ENCODE results near the gene INO80.

Gene INO80

GRCh38 chr15:40936234-40936708 is 179.8 kb downstream of the INO80 start:
- DNase-seq (ENCODE audit: extremely low read depth, insufficient read length) = no peak
- Histone ChIP-seq H3K27me3 (replicated peaks; ENCODE audit: control insufficient read depth, insufficient read depth, low read length) (no peaks in the 10 kb centered on the region), H3K36me3 (ENCODE audit: control insufficient read depth, insufficient read depth, low read length) (no peaks in the 10 kb centered on the region), H3K4me3 (replicated peaks; ENCODE audit: low read depth, low read length) (no peak overlapping the region)
- TF ChIP-seq, protein P1, sequence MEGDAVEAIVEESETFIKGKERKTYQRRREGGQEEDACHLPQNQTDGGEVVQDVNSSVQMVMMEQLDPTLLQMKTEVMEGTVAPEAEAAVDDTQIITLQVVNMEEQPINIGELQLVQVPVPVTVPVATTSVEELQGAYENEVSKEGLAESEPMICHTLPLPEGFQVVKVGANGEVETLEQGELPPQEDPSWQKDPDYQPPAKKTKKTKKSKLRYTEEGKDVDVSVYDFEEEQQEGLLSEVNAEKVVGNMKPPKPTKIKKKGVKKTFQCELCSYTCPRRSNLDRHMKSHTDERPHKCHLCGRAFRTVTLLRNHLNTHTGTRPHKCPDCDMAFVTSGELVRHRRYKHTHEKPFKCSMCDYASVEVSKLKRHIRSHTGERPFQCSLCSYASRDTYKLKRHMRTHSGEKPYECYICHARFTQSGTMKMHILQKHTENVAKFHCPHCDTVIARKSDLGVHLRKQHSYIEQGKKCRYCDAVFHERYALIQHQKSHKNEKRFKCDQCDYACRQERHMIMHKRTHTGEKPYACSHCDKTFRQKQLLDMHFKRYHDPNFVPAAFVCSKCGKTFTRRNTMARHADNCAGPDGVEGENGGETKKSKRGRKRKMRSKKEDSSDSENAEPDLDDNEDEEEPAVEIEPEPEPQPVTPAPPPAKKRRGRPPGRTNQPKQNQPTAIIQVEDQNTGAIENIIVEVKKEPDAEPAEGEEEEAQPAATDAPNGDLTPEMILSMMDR (IDR thresholded peaks at IDR 0.05; ENCODE audit: insufficient read depth, low read length, poor library complexity, severe bottlenecking) = no peak

DNA sequence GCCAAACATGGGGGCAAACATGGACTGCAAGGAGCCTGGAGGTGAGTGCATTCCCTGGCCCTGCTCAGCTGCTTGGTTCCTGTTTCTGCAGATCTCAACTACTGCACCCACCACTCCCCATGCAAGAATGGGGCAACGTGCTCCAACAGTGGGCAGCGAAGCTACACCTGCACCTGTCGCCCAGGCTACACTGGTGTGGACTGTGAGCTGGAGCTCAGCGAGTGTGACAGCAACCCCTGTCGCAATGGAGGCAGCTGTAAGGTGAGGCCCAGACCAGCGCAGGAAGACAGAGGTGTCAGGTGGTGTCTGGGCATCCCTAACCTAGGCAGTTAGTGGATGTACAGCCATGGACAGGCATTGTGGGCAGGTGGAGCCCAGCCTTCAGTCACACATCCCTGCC is 181.6 kb downstream of the INO80 start:
- H3K36me3 ChIP-seq (ENCODE audit: control insufficient read depth, insufficient read depth, low read length) = no peaks in the 10 kb centered on the region
- TF ChIP-seq, protein P1 (IDR thresholded peaks at IDR 0.05; ENCODE audit: insufficient read depth, low read length, poor library complexity, severe bottlenecking) = no peak
- H3K4me3 ChIP-seq (replicated peaks; ENCODE audit: low read depth, low read length) = no peak overlapping the region
- no peaks in the 10 kb centered on the region; the same call in 1 of the 2 replicates for H3K27me3 ChIP-seq (replicated peaks; ENCODE audit: control insufficient read depth, insufficient read depth, low read length)
- DNase-seq (ENCODE audit: extremely low read depth, insufficient read length) = no peak

- no peak for DNase-seq (ENCODE audit: extremely low read depth, insufficient read length)
- Histone ChIP-seq H3K36me3 (ENCODE audit: control insufficient read depth, insufficient read depth, low read length) (no peaks in the 10 kb centered on the region), H3K27me3 (replicated peaks; ENCODE audit: control insufficient read depth, insufficient read depth, low read length) (no peaks in the 10 kb centered on the region; the same call in 1 of the 2 replicates), H3K4me3 (replicated peaks; ENCODE audit: low read depth, low read length) (no peak overlapping the region)
- TF ChIP-seq, protein P1 (IDR thresholded peaks at IDR 0.05; ENCODE audit: insufficient read depth, low read length, poor library complexity, severe bottlenecking) = no peak
Observed at GRCh38 chr15:40933517-40933902, 182.6 kb downstream of the INO80 start.

DNA sequence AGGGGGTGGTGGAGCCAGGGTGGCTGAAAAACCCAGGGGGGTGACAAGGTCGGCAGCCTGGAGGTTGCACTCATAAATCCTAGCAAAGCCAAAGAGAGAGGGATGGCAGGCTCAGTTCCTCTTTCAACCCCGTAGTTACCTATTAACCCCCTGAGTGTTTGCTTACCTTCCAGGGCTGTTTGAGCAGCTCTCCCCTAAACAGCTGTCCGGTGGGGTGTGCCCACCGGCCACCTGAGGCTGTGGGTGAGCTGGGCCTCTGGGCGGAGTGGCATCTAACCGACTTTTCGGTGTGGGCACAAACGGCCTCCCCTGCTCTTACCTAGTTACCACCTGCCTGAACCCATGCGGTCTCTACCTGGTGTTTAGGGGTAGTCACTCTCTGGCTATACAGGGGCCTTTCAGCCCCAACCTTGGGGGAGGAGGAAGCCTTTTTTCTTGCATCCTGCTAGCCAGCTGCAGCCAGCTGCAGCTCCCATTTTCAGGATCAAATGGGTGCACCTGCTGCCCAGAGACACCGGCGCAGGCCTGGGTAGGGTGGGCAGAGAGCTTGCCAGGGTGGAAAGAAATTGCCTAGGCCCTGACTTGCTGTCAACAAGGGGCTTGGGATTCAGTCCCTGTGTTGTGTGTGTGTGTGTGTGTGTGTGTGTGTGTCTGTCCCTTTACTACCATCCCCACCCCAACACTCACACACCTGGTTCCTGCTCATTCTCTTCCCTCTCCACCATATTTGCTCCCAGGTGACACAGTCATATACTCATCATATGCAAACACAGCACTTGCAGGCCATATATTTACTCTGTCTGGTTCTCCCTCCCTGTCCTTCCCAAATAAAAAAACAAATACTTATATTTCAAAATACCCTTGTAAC is 183.2 kb downstream of the INO80 start:
- Histone ChIP-seq H3K27me3 (replicated peaks; ENCODE audit: control insufficient read depth, insufficient read depth, low read length) (no peaks in the 10 kb centered on the region; the same call in 1 of the 2 replicates), H3K4me3 (replicated peaks; ENCODE audit: low read depth, low read length) (no peak overlapping the region), H3K36me3 (ENCODE audit: control insufficient read depth, insufficient read depth, low read length) (no peaks in the 10 kb centered on the region)
- no peak for DNase-seq (ENCODE audit: extremely low read depth, insufficient read length)
- TF ChIP-seq, protein P1 (IDR thresholded peaks at IDR 0.05; ENCODE audit: insufficient read depth, low read length, poor library complexity, severe bottlenecking) = no peak

- Histone ChIP-seq H3K4me3 (replicated peaks; ENCODE audit: low read depth, low read length) (no peak overlapping the region), H3K27me3 (replicated peaks; ENCODE audit: control insufficient read depth, insufficient read depth, low read length) (no peaks in the 10 kb centered on the region; the same call in 1 of the 2 replicates), H3K36me3 (ENCODE audit: control insufficient read depth, insufficient read depth, low read length) (no peaks in the 10 kb centered on the region)
- no peak for DNase-seq (ENCODE audit: extremely low read depth, insufficient read length)
- TF ChIP-seq, protein P1 (IDR thresholded peaks at IDR 0.05; ENCODE audit: insufficient read depth, low read length, poor library complexity, severe bottlenecking) = no peak
Observed at GRCh38 chr15:40932156-40932555, 183.9 kb downstream of the INO80 start.

Measured in GM06990 (cell line).